Esophagus squamous epithelium (tissue), 4 donors: Measurements from ENCODE around the gene AKR1C1.
"Not testable (repeated sequence)": the region's sequence is repeated elsewhere in the genome, so short reads cannot be mapped to it uniquely, and the experiment has no call there.

Source experiments
- CTCF ChIP-seq, 6 experiments: fragments of 450-650 bp in 4 of 6; fragments of 200-600 bp in 2 of 6; sonication (generic) in 2 of 6; IDR thresholded peaks; one replicate each; pipeline ENCODE4 v1.5.1; 2016 to 2019; ENCODE audit warnings: antibody characterized with exemption in 6 of 6, mild to moderate bottlenecking in 4 of 6, moderate library complexity in 4 of 6
- POLR2A ChIP-seq, 4 donors: fragments of 450-650 bp; IDR thresholded peaks; one replicate each; pipeline ENCODE4 v1.6.1; 2017; ENCODE audit warnings: antibody characterized with exemption in 4 of 4, mild to moderate bottlenecking in 4 of 4, moderate library complexity in 3 of 4

- TF ChIP-seq CTCF, POLR2A (IDR thresholded peaks at IDR 0.05): not testable (repeated sequence)
Measured at GRCh38 chr10:4972369-4973142, 9.3 kb downstream of the AKR1C1 start.
